ENCODE data around the gene NTSR2. TPM values are rescaled to one million over a fixed set of nuclear protein-coding genes. Genes with fewer than 3 reads are reported as not detected.

The NTSR2 gene
- total and polyA plus RNA-seq, 2 donors (not counting 3 experiments of a cell fraction or from before 2014, with no cell fraction given) = not detected

DNA sequence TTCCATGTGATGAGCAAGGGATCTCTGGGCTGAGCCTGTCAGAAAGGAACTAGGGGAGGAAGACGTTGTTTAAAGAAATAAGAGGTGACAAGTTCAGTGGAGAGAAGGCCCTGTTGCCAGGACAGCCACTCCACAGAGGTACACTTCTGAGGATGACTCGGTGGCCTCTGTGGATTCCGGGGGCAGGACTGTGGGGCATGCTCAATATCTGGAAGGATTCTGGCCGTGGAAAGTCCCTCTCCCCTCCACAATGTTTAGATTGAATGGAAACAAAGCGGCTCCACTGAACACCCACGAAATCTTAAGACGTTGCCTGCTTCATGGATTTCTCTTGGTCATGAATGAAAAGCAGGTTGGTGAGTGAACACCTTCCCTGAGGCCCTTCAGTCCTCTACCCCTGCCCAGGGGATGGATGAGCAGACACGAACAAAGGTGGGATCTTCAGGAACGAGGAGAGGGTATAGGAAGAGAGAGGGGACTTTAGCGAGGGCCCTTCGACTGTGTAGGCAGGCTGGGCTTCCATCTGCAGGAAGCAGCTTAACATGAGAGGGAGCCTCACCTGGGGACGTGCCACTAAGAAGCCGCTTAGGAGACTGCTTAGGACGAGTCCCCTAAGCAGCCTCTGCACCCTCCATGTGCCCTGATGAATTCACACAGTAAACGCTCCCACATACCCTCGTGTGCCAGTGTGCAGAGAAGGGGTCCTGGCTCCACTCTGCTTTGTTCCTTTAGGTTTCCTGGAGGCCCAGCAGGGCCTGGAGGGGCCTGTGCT lies 1.9 kb downstream of the NTSR2 start:
- Histone ChIP-seq H3K27ac (ENCODE audit: insufficient read depth, low read depth, low read length) (no peak overlapping the region), H4K20me1 (replicated peaks; ENCODE audit: control insufficient read depth, extremely low read depth, insufficient read depth, low read length) (no peaks in the 10 kb centered on the region), H3K9ac (replicated peaks; ENCODE audit: extremely low read depth, insufficient read depth, low read length) (no peak overlapping the region), H3K4me3 (replicated peaks in 1 of 3; ENCODE audit: insufficient read depth in 1 of 3, low read depth in 1 of 3, low read length in 3 of 3) (no peak overlapping the region), H3K27me3 (ENCODE audit: control insufficient read depth in 2 of 2, insufficient read depth in 2 of 2, low read length in 2 of 2) (peaks cover 3 to 10% of the 10 kb centered on the region in 2 experiments), H3K4me1 (ENCODE audit: control insufficient read depth, extremely low read depth, insufficient read depth, low read length) (no peaks in the 10 kb centered on the region), H3K9me1 (replicated peaks; ENCODE audit: control insufficient read depth, extremely low read depth, insufficient read depth, low read length) (no peaks in the 10 kb centered on the region), H3K79me2 (ENCODE audit: control insufficient read depth, insufficient read depth, low read length) (no peaks in the 10 kb centered on the region), H2AFZ (ENCODE audit: low read depth, low read length) (no peak overlapping the region), H3K9me3 (replicated peaks; ENCODE audit: control insufficient read depth, insufficient read depth, low read length) (no peaks in the 10 kb centered on the region), H3K4me2 (ENCODE audit: insufficient read depth, low read length) (no peak overlapping the region), H3K36me3 (ENCODE audit: control insufficient read depth in 2 of 2, extremely low read depth in 1 of 2, insufficient read depth in 2 of 2, low read length in 2 of 2) (no peaks in the 10 kb centered on the region)
- intact Hi-C loops (cut with micrococcal nuclease) = no loop called here
- ChIA-PET POLR2A (no interaction called here), CTCF (no interaction called here)
- FAIRE-seq (no peak), DNase-seq (ENCODE audit: low read depth, low spot score) (no peak)
- BruUV-seq (replicated peaks) = no TSS peak
- no peak for TF ChIP-seq FOS (IDR thresholded peaks at IDR 0.05; ENCODE audit: borderline replicate concordance, insufficient read depth, low read length)
- TF ChIP-seq GATA2 (IDR thresholded peaks at IDR 0.05; ENCODE audit: insufficient read depth, insufficient read length, low read depth, low read length) = no peak
- TF ChIP-seq EZH2 (IDR thresholded peaks at IDR 0.05; ENCODE audit: borderline replicate concordance, low read depth, low read length, severe bottlenecking) = no peak
- TF ChIP-seq JUN (IDR thresholded peaks at IDR 0.05; ENCODE audit: borderline replicate concordance, insufficient read depth, insufficient read length, low read depth) = no peak
- no peak for TF ChIP-seq MAX (IDR thresholded peaks at IDR 0.05; ENCODE audit: insufficient read depth, insufficient read length)
- TF ChIP-seq POLR2AphosphoS5 (IDR thresholded peaks at IDR 0.05; ENCODE audit: insufficient read depth, low read depth, low read length) = no peak
- TF ChIP-seq MYC (IDR thresholded peaks at IDR 0.05; ENCODE audit: low read depth, low read length) = no peak
- TF ChIP-seq POLR2A (IDR thresholded peaks at IDR 0.05; ENCODE audit: low read depth, low read length) = no peak
- TF ChIP-seq, protein P1, sequence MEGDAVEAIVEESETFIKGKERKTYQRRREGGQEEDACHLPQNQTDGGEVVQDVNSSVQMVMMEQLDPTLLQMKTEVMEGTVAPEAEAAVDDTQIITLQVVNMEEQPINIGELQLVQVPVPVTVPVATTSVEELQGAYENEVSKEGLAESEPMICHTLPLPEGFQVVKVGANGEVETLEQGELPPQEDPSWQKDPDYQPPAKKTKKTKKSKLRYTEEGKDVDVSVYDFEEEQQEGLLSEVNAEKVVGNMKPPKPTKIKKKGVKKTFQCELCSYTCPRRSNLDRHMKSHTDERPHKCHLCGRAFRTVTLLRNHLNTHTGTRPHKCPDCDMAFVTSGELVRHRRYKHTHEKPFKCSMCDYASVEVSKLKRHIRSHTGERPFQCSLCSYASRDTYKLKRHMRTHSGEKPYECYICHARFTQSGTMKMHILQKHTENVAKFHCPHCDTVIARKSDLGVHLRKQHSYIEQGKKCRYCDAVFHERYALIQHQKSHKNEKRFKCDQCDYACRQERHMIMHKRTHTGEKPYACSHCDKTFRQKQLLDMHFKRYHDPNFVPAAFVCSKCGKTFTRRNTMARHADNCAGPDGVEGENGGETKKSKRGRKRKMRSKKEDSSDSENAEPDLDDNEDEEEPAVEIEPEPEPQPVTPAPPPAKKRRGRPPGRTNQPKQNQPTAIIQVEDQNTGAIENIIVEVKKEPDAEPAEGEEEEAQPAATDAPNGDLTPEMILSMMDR (IDR thresholded peaks at IDR 0.05; ENCODE audit: extremely low read depth in 1 of 2, insufficient read depth in 1 of 2, low read depth in 1 of 2, low read length in 2 of 2) = no peak
- dilution Hi-C loops (cut with MboI; ENCODE audit: extremely low pct_ligation_motif_present, low sequenced_read_pairs) = no loop called here
